ENCODE measurements around the gene AUTS2.

DNA sequence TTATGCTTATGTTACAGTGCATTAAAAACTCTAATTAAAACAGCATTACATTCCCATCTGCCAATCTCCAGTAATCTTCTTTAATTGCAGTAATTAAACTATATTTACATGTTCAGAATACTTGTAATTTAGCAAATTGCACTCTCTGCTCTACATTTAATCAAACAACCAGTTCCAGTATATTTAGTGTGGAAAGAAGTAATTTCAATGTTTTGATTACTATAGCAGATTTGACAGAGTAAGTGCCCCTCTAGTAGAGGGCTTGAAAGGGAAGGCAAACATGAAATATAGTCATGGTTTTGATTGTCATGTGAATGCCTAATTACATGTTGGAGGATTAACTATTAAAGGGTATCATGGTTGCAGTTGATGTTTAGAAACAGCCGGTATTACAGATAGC is 739.7 kb downstream of the AUTS2 start:
- TF ChIP-seq POLR2A (IDR thresholded peaks at IDR 0.05; ENCODE audit: low read depth, low read length): no peak
- no peak for TF ChIP-seq POLR2AphosphoS5 (IDR thresholded peaks at IDR 0.05; ENCODE audit: low read depth, low read length)
- no peak for TF ChIP-seq TAF1 (IDR thresholded peaks at IDR 0.05; ENCODE audit: borderline replicate concordance, low read depth, low read length)
